Adrenal gland (tissue), 5 donors: ENCODE data around the gene AUTS2.

ENCODE experiments used
- POLR2A ChIP-seq, 2 donors: fragments of 450-650 bp; IDR thresholded peaks; one replicate each; pipeline ENCODE4 v1.6.1; 2017; ENCODE audit warnings: antibody characterized with exemption in 2 of 2, mild to moderate bottlenecking in 2 of 2, moderate library complexity in 1 of 2
- TF ChIP-seq, protein P1 (sequence below), 6 experiments: fragments of 450-650 bp in 4 of 6; fragments of 200-600 bp in 2 of 6; sonication (generic) in 1 of 6; IDR thresholded peaks; 1 replicate in 5 of 6; 2 replicates in 1 of 6; pipeline versions ENCODE4 v1.5.1 to v1.8.0; 2016 to 2021; ENCODE audit warnings: antibody characterized with exemption in 6 of 6, mild to moderate bottlenecking in 2 of 6, moderate library complexity in 1 of 6
- donor health status: DM: no; HTN: no; CAD: no.

DNA sequence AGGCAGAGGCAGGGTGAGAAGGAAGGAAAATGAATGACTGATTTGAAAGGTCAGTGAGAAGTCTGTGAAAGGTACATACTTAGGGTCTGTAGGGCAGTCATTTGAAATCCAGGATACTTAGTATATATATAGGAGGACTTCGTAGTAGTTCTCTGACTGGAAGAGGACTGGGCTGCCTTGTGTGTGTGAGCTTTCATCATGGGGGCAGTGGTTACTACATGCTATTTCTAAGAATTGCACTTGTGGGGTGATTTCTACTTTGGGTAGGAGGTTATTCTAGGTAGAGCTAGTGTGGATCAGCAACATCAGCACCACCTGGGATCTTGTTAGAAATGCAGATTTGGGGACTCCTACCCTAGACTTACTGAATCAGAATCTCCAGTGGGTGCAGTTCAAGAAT is 104.1 kb downstream of the AUTS2 start:
- TF ChIP-seq, protein P1, sequence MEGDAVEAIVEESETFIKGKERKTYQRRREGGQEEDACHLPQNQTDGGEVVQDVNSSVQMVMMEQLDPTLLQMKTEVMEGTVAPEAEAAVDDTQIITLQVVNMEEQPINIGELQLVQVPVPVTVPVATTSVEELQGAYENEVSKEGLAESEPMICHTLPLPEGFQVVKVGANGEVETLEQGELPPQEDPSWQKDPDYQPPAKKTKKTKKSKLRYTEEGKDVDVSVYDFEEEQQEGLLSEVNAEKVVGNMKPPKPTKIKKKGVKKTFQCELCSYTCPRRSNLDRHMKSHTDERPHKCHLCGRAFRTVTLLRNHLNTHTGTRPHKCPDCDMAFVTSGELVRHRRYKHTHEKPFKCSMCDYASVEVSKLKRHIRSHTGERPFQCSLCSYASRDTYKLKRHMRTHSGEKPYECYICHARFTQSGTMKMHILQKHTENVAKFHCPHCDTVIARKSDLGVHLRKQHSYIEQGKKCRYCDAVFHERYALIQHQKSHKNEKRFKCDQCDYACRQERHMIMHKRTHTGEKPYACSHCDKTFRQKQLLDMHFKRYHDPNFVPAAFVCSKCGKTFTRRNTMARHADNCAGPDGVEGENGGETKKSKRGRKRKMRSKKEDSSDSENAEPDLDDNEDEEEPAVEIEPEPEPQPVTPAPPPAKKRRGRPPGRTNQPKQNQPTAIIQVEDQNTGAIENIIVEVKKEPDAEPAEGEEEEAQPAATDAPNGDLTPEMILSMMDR (IDR thresholded peaks at IDR 0.05), result no peak
- no peak for TF ChIP-seq POLR2A (IDR thresholded peaks at IDR 0.05)
